NAMALWA (cell line): ENCODE measurements around the gene LRMDA.

Source experiments
- DNase-seq: peaks from one replicate; pipeline ENCODE4 v3.0.0-alpha.2; 2015; ENCODE audit warnings: low spot score

Gene LRMDA

DNA sequence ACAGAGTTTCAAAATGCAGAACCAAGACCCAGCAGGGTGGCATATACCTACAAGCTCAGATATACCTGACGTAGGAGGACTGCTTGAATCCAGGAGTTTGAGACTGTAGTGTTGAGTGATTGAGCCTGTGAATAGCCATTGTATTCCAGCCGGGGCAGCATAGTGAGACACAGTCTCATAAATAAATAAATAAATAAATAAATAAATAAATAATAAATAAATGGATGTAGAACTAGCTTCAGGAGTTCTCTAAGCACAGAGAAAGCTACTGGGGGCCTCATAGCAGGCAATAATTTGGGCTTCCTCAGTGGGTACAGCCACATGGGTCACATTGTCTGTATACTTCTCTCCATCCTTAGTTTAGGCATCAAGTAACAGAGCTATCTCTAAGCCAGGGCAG, 906.8 kb downstream of the LRMDA start:
- DNase-seq, result no peak

DNA sequence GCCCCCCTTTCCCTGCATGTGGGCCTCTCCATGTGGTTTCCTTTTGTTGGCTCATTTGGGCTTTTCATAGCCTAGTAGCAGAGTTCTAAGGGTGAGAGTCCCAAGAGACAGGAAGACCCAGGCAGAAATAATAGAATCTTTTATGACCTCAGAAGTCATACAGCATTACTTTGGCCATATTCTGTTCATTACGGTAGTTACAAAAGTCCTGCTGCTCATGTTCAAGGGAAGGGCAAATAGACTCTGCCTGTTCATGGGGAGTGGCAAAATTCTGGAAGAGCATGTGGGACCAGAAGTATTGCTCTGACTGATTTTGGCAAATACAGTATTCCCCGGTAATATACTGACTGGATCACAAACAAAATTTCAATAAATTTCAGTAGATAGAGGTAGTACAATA, 910.3 kb downstream of the LRMDA start:
- DNase-seq, result no peak

DNA sequence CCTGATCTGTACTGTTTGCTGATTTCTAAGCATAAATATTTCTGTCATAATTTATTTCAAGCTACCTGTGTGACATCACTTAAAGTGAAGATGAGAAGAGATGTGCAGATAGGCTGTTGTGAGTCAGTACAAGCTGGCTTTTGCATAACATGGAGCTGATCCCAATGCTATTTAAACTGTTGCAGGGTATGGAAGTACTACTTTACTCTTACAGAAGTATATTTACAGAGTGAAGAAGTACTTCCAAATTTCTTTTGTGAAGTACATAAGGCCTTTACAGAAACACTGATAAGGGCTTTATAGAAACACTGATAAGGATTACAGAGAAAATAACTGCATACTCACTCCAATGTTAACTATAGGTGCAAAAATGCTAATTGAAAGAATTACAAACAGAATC, 911.6 kb downstream of the LRMDA start:
- DNase-seq, result no peak

DNA sequence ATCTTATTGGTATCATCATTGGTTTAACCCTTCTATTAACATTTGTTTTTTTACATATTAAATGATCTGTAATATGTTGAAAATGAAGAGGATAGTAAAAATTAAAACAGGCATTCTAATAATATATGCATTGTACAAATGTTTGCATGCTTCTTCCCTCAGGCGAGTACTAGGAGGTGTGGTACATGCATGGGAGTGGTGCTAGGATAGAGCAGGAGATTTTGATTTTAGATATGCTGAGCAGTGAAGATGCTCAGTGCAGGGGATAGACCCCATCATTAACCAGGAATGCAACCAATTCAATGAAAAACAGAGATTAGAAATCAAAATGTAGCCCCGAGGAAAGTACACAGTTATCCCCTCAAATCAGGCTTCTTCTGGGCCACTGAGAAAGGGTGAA, 916.4 kb downstream of the LRMDA start:
- no peak for DNase-seq

DNA sequence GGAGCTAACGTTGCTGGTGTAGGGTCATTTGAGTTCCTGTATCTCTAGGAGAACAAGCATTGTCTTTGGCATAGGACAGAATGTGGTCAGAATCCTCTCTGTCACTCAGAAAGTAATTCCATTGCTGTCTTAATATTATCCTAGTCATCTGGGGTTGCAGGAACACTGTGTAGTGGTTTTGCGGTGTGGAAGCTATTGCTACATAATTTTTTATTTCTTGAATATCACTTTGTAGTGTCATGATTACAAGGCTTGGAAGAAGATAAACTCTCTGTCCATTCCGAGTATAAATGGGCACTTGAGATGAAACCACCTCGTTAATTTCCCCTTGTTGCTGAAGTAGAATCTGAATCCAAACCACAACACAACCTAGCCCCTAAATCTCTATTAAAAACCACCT, 919.2 kb downstream of the LRMDA start:
- DNase-seq, result no peak

DNA sequence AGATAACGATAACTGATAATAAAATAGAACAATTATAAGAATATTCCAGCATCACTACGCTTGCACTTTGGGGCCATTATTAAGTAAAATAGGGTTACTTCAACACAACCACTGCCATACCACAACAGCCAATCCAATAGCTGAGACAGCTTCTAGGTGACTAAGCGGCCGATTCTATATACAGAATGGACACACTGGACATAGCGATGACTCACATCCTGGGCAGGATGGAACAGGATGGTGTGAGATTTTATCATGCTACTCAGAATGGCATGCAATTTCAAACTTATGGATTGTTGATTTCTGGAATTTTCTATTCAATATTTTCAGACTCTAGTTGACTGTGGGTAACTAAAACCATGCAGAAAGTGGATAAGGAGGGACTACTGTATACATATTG, 920.9 kb downstream of the LRMDA start:
- DNase-seq, result no peak

DNA sequence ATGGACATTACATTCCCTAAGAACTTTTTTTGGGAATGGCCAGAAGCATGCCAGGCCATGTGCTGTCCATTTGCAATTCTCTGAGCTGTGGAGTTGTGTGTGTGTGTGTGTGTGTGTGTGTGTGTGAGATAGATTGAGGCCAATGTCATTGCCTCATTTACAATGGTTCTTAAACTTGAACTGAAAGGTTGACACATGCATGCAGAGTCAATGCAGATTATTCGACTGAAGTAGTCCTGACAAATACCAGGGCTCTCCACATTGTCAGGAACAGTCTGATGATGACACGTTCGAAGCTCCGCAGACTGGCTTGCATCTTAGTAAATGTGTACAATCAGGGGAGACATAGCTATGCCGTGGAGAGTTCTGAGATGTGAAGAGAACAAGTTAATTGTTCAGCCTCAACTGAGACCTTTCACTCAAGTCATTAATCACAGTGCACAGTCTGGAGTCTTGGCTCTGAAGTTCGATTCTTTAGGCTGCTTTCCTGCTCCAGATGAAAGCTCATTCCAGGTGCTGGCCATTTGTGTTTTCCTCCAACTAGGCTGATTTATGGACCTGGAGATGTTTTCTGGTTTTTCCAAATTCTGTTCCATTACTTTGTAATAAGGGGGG, 921.9 kb downstream of the LRMDA start:
- DNase-seq, result no peak

DNA sequence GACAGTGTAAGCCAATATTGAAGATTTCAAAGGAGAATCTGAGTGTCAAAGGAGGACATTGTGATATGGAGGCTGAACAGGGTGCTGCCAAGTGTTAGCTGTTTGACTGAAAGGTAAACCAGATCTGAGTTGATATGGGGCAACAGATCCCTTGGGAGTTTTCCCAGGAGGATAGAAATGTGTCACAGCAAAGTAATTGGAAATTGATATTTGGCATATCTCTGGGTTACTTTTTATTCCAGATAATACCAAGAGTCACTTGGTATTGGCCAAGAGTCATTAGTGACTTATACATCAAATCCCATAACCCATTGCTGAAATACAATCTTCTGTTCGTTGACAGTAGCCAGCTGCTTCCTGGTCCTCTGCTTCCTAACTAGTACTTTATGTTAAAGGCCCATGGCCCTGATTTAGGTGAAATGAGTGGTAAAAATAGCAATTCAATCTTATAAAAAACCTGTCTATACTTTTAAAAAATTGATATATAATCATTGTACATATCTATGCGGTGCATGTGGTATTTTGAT, 922.9 kb downstream of the LRMDA start:
- no peak for DNase-seq

DNA sequence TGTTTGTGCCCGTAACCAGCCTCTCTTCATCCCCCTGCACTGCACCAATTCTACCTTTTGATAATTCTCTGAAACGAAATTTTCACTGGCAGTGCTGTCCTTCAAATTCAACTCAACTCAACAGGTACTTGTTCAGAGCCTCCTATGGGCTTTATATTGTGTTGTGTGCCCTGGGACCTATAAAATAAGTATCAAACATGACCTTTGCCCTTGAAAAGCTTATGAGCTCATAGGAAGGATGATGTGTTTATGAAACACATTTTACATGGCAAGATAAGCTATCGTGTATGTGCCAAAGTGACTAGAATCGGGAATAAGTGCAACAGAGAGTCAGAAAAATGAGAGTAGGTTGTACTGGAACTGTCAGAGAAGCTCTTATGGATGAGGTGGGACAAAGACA, 923.5 kb downstream of the LRMDA start:
- DNase-seq, result no peak

DNA sequence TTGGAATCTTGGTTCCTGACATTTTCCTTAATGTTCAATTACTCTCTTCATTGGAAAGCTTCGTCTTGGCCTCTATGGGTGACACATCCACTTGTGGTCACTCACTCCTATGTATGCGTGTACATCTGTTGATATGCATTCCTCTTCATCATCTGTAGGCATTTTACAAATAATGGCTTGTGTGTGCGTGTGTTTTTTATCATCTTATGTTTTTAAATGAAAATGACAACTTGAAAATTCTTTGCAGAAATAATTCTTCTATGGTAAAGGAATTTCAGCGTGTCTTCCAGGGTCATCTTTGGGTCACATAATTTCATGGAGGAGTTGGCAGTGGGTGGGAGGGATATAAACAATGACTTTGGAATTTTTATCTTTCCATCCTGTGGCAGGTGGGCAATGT, 925.1 kb downstream of the LRMDA start:
- no peak for DNase-seq

DNA sequence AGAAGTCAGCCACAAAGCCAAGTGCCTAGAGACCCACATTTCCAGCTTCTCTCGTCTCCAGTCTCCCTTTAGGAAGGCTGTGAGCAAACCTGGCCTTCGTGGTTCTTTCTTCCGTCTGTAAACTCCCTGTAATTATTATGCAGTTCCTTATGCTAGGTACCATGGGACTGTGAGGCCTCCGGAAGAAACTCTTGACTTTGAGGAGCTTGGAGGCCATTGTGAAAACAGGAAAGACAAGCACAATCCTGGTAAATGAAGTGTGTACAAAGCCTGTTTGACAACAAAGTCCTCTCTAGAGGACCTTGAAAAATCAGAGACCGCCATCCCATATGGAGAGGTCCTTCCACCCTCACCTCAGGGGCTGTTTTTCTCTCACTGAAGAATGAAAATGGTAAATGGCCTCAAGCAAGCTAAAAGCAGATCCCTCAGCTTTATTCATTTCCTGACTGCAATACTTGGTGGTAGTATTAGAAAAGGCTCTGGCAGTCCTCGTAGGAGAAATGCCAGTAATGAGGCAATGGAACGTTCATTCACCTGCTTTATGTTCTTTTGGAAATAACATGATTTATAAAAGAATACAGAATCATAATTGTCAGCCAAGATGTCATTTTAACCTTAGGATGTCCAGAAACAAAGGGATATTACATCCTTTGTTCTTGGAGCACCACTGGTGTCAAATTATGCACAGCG, 926.4 kb downstream of the LRMDA start:
- DNase-seq, result no peak

DNA sequence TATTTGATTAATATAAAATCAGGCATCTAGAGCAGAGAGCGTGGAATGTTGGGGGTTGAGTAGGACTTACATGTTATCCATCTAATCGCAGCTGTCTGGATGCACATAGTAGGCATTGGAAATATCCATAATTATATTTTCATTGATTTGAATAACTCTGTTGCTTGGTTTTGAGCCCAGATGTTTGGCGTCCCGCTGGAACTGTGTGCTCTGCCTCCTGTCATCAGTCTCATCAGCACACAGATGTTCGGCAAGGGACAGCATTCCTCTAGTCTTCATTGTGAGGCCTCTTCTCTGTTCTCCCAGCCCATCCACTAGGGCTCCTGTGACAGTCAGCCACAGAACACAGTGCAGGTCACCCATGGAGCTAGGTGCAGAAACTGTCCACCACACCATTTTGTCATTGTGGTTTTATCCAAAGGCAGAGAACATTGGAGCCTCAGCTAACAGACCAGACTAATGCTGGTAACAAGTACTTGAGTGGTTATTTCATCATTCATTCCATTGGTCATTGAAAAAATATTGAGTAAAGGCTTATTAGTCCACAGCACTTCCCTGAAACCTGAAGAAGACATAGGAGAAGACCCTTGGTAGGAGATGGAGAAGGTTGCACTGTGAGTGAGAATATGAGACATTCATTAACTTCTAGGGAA, 927.4 kb downstream of the LRMDA start:
- no peak for DNase-seq

DNA sequence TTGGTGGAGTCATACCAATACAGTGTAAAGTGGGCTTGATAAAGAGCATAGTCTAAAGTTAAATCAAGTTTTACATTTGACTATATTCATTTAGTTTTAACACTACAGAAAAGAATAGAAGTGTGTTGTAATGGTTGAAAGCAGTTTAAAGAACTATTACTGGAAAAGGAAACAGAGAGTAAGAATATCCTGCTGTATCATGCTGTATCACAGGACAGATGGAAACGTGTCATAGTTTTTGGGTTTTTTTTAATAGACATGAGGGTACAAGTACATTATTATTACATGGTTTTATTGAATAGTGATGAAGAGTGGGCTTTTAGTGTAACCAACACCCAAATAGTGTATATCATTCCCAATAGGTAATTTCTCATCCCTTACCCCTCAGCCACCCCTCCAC, 944.3 kb downstream of the LRMDA start:
- DNase-seq, result no peak

DNA sequence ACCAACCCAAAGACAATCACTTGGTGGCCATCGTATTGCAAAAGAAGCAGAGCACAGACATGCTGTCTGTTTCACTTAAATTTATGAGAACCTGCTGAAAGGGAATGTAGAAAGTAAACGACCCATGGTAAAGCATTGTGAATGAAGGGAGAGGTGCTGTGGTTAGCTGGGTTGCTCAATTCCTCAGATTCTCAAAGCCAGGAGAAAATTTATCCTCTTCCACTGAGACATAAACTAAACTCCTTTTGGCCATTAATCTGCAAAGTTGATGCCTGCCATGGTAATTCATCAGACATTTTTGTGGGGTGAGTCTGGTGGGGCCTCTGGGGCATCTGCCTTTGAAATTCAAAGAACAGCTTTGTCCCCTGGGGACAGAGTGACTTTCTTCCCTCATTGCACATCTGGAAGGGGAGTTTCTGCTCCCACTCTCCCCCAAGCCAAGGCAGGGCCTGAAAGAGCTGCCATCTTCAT, 951.0 kb downstream of the LRMDA start:
- no peak for DNase-seq

DNA sequence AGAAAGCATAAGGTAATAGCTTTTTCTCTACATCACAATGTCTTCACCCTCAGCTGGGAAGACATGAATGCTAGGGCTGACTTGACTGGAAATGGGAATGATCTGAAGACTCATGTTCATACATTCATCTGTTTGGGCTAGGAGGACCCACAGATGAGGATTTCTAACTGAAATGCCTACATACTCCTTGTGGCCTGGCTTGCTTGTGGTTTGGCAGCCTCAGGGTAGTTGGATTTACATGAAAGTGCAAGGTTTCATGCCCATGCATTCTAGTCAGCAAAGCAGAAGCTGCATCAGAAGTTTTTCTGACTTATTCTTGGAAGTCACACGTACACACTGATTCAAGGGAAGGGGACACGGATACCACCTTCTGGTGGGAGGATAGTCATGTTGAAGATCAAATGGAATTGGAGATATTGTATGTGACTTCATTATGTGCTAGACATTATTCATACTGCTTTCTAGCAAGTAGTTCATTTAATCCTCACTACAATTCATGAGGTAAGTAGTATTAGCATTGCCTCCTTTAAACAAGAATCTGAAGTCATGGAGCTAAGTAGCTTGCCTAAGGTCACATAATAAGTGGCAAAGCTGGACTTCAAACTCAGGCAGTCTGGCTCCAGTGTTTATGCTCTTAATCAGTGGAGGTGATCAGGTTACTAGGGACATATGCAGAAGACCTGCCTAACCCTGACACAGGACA, 957.0 kb downstream of the LRMDA start:
- DNase-seq, result no peak

DNA sequence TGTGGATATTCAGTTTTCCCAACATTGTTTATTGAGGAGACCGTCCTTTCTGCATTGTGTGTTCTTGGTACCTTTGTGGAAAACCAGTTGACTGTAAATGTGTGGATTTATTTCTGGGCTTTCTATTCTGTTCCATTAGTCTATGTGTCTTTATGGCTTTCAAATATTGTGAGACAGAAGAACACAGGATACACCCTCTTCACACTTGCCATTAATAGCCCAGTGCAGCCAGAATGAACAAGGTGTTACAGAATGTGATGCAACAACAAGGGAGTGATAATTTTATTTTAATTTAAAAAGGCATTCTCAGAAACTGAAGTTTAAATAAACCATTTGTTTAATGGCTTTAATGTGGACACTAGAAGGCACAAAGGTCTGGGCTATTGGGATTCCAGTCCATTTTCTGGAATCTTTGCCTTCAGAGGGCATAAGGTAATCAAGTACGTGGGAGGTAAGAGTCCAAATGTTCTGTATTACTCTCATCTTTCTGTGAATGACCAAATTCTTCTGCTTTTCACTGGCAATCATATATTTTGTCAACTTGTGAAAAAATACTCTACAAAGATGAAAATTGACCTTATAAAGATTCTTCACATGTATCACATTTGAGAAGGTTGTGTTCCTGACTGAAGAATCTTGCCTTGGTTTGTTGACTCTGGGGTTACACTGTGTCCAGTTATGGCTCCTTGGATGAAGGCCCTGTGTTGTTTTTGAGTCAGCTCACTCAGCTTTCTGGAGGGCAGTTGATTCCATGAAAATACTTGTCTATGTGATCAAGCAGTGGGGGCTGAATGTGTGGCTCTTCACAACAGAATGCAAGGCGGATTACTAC, 962.7 kb downstream of the LRMDA start:
- DNase-seq, result no peak

DNA sequence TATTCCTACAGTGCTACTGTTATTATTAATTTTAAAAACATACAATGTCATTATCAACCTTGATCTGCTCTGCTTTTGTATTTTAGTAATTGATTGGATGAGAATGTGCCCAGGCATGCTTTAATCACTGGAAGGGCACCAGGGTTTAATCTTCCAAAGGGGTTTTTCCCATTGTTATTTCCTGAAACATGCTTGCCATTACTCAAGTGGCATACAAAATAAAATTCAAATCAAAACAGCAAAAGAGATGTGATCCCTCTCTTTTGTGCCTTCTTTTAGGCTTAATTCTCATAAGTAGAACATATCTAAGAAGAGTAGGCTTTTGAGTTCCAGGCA, 963.3 kb downstream of the LRMDA start:
- no peak for DNase-seq

DNA sequence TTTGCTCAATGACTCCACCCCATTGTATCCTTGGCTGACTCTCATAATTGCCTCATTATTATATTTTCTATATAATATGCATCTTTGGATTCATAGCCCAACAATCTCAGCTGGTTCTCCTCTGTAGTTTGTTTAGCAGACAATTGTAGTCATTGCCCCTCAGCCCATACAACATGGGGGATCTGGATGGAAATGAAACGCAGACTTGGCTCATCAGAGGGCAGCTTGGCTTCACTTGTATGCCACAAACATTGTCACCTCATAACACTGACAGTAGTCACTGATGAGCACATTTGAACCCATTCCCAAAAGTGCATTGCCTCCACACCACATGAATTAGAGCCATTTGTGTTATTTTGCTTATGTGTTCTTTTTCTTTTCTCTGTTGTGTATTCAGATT, 963.8 kb downstream of the LRMDA start:
- no peak for DNase-seq

DNA sequence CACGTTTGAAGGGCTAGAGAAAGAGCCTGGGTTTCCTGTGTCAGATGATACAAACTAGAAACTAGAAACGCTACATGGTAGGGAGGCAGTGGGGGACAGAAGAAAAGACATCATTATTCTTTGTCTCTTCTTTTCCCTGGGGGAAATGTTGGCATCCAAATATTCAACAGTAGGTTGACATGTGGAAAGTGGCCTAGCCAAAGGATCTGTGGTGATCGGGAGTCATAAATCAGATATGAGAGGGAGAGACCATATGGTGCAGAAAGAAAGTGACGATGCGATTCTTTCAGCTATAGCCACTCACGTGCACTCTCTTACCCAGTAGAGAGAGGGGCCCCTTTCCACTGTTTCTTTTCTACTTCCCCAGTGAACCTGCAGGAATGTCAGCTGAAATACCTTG, 964.7 kb downstream of the LRMDA start:
- DNase-seq, result no peak

DNA sequence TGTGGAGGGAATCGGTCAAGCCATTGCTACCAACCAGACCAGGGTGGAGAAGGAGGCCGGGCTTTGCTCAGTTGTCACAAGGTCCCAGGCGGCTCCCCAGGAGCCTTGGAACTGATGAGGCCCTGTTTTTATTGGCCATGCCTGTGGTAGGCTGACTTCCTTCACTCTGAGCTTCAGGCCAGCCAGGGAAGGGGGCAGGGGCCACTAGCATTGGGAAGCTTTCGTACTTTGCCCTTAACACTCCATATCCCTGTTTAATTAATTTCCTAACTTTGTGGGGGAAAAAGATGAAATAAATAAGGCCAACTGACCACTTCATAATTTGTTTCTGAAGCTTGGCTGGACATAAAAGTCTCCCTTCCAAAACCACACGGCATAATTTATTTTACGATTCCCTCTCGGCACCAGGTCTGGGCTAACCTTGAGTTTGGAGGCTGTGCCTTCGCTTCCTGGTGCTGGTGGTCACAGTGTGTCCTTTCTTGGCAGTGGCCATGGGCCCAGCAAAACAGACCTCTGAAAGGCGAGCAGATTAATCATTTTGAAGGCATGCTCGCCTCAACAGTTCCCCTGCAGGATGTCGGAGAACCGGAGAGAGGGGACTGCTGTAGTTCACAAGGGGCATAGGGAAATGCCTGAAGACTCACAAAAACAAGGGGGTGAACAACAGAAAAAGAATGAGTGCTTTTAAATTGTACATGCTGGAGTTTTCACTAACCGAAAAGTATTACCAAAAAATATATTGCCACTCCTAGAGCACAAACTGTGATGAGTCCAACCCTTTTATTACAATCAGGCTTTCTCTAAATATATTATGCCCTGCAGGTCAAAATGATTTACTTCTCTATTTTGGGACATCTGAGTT, 966.0 kb downstream of the LRMDA start:
- no peak for DNase-seq
